Measurements from ENCODE around the gene SMOC1.

Gene SMOC1

GRCh38 chr14:69865701-69866365 is 13.4 kb upstream of the SMOC1 start:
- DNase-seq: no peak

GRCh38 chr14:69868363-69868963 is 10.8 kb upstream of the SMOC1 start:
- no peak for DNase-seq

- DNase-seq: no peak
These were observed 8.6 kb upstream of the SMOC1 start for GRCh38 chr14:69870613-69871012.

- no peak for DNase-seq
These were observed 5.1 kb upstream of the SMOC1 start for GRCh38 chr14:69873877-69874780.

GRCh38 chr14:69876221-69876847 is 2.9 kb upstream of the SMOC1 start:
- DNase-seq: no peak

- no peak for DNase-seq
These were observed 2.3 kb upstream of the SMOC1 start for GRCh38 chr14:69876848-69877306.

- DNase-seq: no peak
These were observed 1.7 kb upstream of the SMOC1 start for GRCh38 chr14:69877492-69877891.

- no peak for DNase-seq
These were observed 965 bp upstream of the SMOC1 start for GRCh38 chr14:69878251-69878650.

- DNase-seq: no peak
These were observed 850 bp downstream of the SMOC1 start for GRCh38 chr14:69880044-69880487.

GRCh38 chr14:69880893-69881292 is 1.7 kb downstream of the SMOC1 start:
- DNase-seq: no peak

- DNase-seq: no peak
These were observed 3.1 kb downstream of the SMOC1 start for GRCh38 chr14:69882116-69882864.

- no peak for DNase-seq
These were observed 3.7 kb downstream of the SMOC1 start for GRCh38 chr14:69882915-69883314.

GRCh38 chr14:69886453-69887242 is 7.4 kb downstream of the SMOC1 start:
- no peak for DNase-seq

GRCh38 chr14:69887740-69888657 is 8.8 kb downstream of the SMOC1 start:
- DNase-seq: no peak

- no peak for DNase-seq
These were observed 12.2 kb downstream of the SMOC1 start for GRCh38 chr14:69891422-69891821.

- DNase-seq: no peak
These were observed 15.9 kb downstream of the SMOC1 start for GRCh38 chr14:69895109-69895508.

- no peak for DNase-seq
These were observed 16.9 kb downstream of the SMOC1 start for GRCh38 chr14:69896080-69896479.

GRCh38 chr14:69896972-69897371 is 17.8 kb downstream of the SMOC1 start:
- no peak for DNase-seq

- no peak for DNase-seq
These were observed 21.4 kb downstream of the SMOC1 start for GRCh38 chr14:69900603-69901002.

Data from stimulated activated CD4-positive, alpha-beta T cell treated with anti-CD3 and anti-CD28 coated beads, Interleukin-15, amount 100 ng/mL, for 24 hours (primary cell).